ENCODE results near the gene DHRS13.
"Not testable (repeated sequence)": the region's sequence is repeated elsewhere in the genome, so short reads cannot be mapped to it uniquely, and the experiment has no call there.

The DHRS13 gene

DNA sequence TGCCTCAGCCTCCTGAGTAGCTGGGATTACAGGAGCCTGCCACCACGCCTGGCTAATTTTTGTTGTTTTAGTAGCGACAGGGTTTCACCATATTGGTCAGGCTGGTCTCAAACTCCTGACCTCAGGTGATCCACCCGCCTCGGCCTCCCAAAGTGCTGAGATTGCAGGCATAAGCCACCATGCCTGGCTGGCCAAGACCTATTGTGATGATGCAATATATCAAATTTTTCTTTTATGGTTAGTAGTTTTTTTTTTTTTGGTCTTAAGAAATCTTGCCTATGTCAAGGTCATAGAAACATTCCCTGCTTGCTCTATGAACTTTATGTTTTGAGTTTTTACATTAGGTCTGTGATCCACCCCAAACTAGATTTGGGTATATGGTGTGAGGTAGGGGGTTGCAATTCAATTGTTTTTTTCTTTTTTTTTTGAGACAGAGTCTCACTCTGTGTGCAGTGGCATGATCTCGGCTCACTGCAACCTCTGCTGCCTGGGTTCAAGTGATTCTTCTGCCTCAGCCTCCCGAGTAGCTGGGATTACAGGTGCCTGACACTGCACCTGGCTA is 25.6 kb downstream of the DHRS13 start:
- peaks cover 28% of the 10 kb centered on the region for H3K36me3 ChIP-seq (ENCODE audit: insufficient read depth, low read length)
- not testable (repeated sequence) for H3K9ac ChIP-seq (ENCODE audit: low read depth, low read length); H3K4me1 ChIP-seq (ENCODE audit: control insufficient read depth, insufficient read depth, low read length); H3K4me3 ChIP-seq (ENCODE audit: low read length); H3K9me3 ChIP-seq (replicated peaks; ENCODE audit: low read length); H3K4me2 ChIP-seq (ENCODE audit: low read length); H3K27me3 ChIP-seq (ENCODE audit: control insufficient read depth, insufficient read depth, low read length)

DNA sequence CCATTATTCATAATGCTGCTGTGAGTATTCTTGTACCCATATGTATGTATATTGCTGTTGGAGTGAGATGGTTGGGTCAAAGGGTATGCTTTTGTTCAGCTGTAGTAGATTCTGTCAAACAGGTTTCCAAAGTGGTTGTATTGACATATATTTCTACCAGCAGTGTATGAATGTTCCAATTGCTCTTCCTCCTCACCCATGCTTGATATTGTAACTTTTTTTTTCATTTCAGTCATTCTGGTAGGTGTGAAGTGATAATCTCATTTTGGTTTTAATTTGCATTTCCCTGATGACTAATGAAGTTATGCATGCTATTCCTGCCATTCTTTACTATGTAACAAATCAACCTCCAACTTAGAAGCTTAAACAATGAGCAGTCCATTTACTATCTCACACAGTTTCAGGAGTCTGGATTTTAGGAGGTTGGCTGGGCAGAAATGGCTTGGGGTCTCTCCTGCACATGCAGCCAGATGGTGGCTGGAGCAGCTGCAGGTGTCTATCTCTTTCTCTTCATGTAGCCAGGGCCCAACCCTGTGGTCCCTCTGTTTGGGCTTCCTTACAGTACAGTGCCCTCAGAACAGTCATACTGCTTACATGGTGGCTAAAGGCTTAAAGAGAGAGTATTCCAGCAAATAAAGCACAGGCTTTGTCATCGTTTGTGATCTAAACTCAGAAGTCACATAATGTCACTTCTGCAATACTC is 26.9 kb downstream of the DHRS13 start:
- H3K36me3 ChIP-seq (ENCODE audit: insufficient read depth, low read length): peaks cover 18% of the 10 kb centered on the region
- peaks cover 3% of the 10 kb centered on the region for H3K4me1 ChIP-seq (ENCODE audit: control insufficient read depth, insufficient read depth, low read length)
- H3K9ac ChIP-seq (ENCODE audit: low read depth, low read length): no peak overlapping the region
- no peaks in the 10 kb centered on the region for H3K9me3 ChIP-seq (replicated peaks; ENCODE audit: low read length)
- H3K27me3 ChIP-seq (ENCODE audit: control insufficient read depth, insufficient read depth, low read length): no peaks in the 10 kb centered on the region
- H3K4me3 ChIP-seq (ENCODE audit: low read length): no peak overlapping the region
- H3K4me2 ChIP-seq (ENCODE audit: low read length): no peak overlapping the region

DNA sequence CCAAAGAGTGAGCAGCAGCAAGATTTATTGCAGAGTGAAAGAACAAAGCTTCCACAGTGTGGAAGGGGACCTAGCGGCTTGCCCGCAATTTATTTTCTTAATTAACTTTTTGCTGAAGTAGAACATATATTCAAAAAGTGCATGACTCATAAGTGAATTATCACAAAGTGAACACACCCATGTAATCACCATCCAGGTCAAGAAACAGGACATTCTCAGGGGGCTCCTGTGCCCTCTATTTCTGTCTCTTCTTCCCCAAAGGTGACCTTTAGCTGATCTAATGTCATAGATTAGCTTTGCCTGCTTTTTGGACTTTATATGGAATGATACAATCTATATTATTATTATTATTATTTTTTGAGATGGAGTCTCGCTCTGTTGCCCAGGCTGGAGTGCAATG is 28.1 kb downstream of the DHRS13 start:
- Histone ChIP-seq H3K27me3 (ENCODE audit: control insufficient read depth, insufficient read depth, low read length) (no peaks in the 10 kb centered on the region), H3K4me2 (ENCODE audit: low read length) (no peak overlapping the region), H3K9me3 (replicated peaks; ENCODE audit: low read length) (no peaks in the 10 kb centered on the region), H3K36me3 (ENCODE audit: insufficient read depth, low read length) (peaks cover 7% of the 10 kb centered on the region), H3K4me1 (ENCODE audit: control insufficient read depth, insufficient read depth, low read length) (peaks cover 3% of the 10 kb centered on the region), H3K4me3 (ENCODE audit: low read length) (no peak overlapping the region), H3K9ac (ENCODE audit: low read depth, low read length) (no peak overlapping the region)

DNA sequence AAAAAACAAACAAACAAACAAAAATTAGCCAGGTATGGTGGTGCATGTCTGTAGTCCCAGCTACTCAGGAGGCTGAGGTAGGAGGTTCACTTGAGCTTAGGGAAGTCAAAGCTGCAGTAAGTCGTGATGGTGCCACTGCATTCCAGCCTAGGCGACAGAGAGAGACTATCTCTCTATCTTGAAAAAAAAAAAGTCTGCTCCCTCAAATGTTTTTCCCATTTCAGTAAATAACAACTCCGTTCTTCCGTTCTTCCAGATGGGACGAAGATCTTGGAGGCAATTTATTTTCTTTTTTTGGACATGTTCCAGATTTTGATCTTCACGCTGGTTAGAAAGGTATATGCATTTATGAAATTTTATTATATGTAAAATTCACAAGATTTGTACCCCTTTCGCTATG is 29.0 kb downstream of the DHRS13 start:
- no peaks in the 10 kb centered on the region for H3K36me3 ChIP-seq (ENCODE audit: insufficient read depth, low read length)

DNA sequence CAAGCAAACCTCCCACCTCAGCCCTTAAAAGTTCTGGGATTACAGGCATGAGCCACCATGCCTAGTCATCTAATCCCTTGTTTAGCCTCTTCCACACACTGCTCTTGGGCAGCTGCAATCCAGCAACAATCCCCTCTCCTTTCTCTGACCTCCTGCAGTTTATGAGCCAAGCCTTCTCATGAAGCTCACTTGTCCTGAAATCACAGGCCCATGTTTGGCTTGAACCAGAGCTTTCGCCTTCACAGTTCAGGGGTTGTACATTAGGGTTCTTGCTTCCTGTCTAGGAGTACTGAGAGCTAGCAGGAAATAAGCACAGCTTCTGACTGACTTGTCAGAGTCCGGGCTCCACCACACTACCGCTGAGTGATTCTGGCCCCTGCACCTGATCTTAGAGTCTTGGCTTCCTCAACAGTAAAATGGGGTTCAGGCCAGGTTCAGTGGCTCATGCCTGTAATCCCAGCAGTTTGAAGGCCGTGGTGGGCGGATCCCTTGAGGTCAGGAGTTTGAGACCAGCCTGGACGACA is 31.8 kb downstream of the DHRS13 start:
- Histone ChIP-seq H3K9me3 (replicated peaks; ENCODE audit: low read length) (no peaks in the 10 kb centered on the region), H3K4me1 (ENCODE audit: control insufficient read depth, insufficient read depth, low read length) (peaks cover 1% of the 10 kb centered on the region), H3K4me2 (ENCODE audit: low read length) (no peak overlapping the region), H3K4me3 (ENCODE audit: low read length) (no peak overlapping the region), H3K9ac (ENCODE audit: low read depth, low read length) (no peak overlapping the region), H3K27me3 (ENCODE audit: control insufficient read depth, insufficient read depth, low read length) (no peaks in the 10 kb centered on the region), H3K36me3 (ENCODE audit: insufficient read depth, low read length) (no peaks in the 10 kb centered on the region)

More for the DNA sequence above, 29.0 kb downstream of the DHRS13 start:
- peaks cover 3% of the 10 kb centered on the region for H3K4me1 ChIP-seq (ENCODE audit: control insufficient read depth, insufficient read depth, low read length)
- no peaks in the 10 kb centered on the region for H3K27me3 ChIP-seq (ENCODE audit: control insufficient read depth, insufficient read depth, low read length)
- H3K9ac ChIP-seq (ENCODE audit: low read depth, low read length): no peak overlapping the region
- no peak overlapping the region for H3K4me3 ChIP-seq (ENCODE audit: low read length)
- H3K9me3 ChIP-seq (replicated peaks; ENCODE audit: low read length): no peaks in the 10 kb centered on the region
- H3K4me2 ChIP-seq (ENCODE audit: low read length): no peak overlapping the region

DNA sequence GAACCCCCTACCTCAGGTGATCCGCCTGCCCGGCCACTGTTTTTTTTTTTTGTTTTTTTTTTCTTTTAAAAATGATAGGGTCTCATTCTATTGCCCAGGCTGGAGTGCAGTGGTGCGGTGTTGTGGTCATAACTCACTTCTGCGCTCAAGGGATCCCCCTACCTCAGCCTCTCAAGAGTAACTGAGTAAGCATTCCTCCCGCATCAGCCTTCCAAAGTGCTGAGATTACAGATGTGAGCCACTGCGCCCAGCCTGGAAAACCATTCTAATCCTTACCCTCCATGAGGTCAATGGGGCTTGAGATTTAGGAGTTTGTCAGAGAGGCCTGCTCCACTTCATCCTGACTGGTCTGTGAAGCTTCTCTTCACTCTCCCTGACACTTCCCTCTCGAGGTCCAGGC is 35.6 kb downstream of the DHRS13 start:
- no peak overlapping the region for H3K4me3 ChIP-seq (ENCODE audit: low read length)
- H3K9ac ChIP-seq (ENCODE audit: low read depth, low read length): no peak overlapping the region
- no peak overlapping the region for H3K4me2 ChIP-seq (ENCODE audit: low read length)
- no peaks in the 10 kb centered on the region for H3K27me3 ChIP-seq (ENCODE audit: control insufficient read depth, insufficient read depth, low read length)
- H3K4me1 ChIP-seq (ENCODE audit: control insufficient read depth, insufficient read depth, low read length): peaks cover 9% of the 10 kb centered on the region
- no peaks in the 10 kb centered on the region for H3K36me3 ChIP-seq (ENCODE audit: insufficient read depth, low read length)
- no peaks in the 10 kb centered on the region for H3K9me3 ChIP-seq (replicated peaks; ENCODE audit: low read length)

DNA sequence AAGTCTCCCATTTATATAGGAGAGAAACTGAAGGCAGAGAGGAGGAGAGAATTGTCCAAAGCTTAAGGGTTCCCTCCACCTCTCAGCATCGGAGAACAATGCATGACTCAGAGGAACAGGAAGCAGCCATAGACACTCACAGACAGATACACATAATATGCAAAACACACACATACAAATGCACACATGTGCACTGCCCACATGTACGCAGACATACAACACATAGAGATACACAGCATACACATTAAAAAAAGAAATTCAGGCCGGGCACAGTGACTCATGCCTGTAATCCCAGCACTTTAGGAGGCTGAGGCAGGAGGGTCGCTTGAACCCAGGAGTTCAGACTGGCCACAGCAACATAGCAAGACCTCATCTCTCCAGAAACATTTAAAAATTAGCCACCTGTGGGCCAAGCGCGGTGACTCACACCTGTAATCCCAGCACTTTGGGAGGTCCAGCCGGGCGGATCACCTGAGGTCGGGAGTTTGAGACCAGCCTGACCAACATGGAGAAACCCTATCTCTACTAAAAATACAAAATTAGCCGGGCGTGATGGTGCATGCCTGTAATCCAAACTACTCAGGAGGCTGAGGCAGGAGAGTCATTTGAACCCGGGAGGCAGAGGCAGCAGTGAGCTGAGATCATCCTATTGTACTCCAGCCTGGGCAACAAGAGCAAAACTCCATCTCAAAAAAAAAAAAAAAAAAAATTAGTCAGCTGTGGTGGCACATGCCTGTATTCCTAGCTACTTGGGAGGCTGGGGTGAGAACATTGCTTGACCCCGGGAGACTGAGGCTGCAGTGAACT is 36.7 kb downstream of the DHRS13 start:
- no peaks in the 10 kb centered on the region for H3K9me3 ChIP-seq (replicated peaks; ENCODE audit: low read length)
- peaks cover 9% of the 10 kb centered on the region for H3K4me1 ChIP-seq (ENCODE audit: control insufficient read depth, insufficient read depth, low read length)
- no peaks in the 10 kb centered on the region for H3K27me3 ChIP-seq (ENCODE audit: control insufficient read depth, insufficient read depth, low read length)

DNA sequence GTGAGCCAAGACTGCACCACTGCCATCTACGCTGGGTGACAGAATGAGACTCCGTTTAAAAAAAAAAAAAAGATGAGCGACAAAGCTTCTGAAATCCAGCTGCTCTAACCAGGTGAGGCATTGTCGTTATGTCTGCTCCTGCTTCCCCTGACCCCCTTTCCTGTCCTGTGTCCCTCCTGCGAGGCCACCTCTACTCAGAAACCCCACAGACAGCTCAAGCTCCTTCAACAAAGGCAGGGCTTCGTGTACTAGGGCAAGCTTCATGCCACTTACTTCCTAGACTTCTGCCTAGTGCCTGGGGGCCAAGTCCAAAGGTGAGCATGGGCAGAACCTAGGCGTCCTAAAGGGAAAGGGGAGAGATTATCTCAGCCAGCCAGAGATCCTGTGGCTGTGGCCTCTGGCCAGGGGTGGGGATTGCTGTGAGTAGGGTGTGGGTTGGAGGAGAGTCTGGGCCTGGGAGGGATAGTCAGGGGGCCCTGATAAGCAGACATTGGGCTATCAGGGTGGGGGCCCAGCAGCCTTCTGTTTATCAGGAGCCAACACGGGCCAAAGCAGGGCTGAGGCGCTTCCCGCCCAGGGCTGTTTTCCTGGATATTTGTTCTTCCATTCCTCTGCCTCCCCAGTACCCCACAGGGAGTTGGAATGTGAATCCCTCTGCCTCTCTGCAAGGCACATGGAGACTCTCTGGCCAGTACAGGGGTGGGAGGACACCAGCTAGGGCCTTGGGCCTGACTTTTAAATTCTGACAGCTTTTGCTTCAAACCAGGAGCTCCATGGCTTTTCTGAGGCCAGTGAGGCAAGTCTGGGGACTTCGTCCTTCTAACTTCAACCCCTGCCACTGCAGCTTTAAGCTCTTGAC is 37.7 kb downstream of the DHRS13 start:
- Histone ChIP-seq H3K4me2 (ENCODE audit: low read length) (no peak overlapping the region), H3K36me3 (ENCODE audit: insufficient read depth, low read length) (peaks cover 6% of the 10 kb centered on the region), H3K9me3 (replicated peaks; ENCODE audit: low read length) (no peaks in the 10 kb centered on the region), H3K4me3 (ENCODE audit: low read length) (no peak overlapping the region), H3K9ac (ENCODE audit: low read depth, low read length) (no peak overlapping the region), H3K4me1 (ENCODE audit: control insufficient read depth, insufficient read depth, low read length) (peaks cover 9% of the 10 kb centered on the region), H3K27me3 (ENCODE audit: control insufficient read depth, insufficient read depth, low read length) (no peaks in the 10 kb centered on the region)

More for the DNA sequence above, 36.7 kb downstream of the DHRS13 start:
- Histone ChIP-seq H3K4me2 (ENCODE audit: low read length) (no peak overlapping the region), H3K4me3 (ENCODE audit: low read length) (no peak overlapping the region), H3K36me3 (ENCODE audit: insufficient read depth, low read length) (no peaks in the 10 kb centered on the region), H3K9ac (ENCODE audit: low read depth, low read length) (no peak overlapping the region)

DNA sequence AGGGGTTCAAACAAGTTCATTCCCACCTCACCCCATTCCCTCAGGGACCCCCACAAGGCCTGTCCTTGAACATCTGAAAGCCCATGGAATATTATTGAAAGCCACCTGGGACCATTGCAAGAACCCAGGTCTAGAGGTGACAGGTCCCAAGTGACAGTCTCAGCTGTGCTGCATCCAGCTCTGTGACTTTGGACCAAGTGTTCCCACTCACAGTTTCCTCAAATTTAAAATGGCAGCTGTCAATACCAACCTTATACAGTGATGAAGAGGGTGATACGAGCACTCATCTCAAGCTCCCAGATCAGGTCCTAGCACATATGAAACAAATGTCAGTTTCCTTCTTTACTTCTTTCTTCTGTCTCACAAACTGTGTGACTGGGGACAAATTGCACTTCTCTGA is 38.9 kb downstream of the DHRS13 start:
- H3K9me3 ChIP-seq (replicated peaks; ENCODE audit: low read length): no peaks in the 10 kb centered on the region
- peaks cover 10% of the 10 kb centered on the region for H3K36me3 ChIP-seq (ENCODE audit: insufficient read depth, low read length)
- H3K4me3 ChIP-seq (ENCODE audit: low read length): no peak overlapping the region
- no peaks in the 10 kb centered on the region for H3K27me3 ChIP-seq (ENCODE audit: control insufficient read depth, insufficient read depth, low read length)
- no peak overlapping the region for H3K4me2 ChIP-seq (ENCODE audit: low read length)
- peaks cover 9% of the 10 kb centered on the region for H3K4me1 ChIP-seq (ENCODE audit: control insufficient read depth, insufficient read depth, low read length)
- no peak overlapping the region for H3K9ac ChIP-seq (ENCODE audit: low read depth, low read length)

DNA sequence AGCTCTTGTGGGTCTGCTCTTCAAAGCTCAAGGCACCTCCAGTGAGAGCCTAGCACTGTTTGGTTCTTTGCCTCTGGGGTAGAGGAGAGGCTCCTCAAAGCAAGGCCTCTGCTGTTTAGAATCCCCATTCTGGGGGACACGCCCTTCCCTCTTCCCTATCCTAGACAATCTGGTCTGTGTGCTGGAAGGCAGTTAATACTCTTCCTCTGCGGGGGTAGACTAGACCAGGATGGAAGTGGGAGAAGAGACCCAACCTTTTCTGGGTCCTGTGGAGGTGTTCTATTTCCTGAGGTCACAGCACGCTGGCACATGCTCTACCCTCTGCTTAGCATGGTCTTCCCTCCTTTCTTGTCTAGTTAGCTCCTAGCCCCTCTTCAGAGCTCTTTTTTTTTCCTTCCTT is 40.3 kb downstream of the DHRS13 start:
- H3K4me2 ChIP-seq (ENCODE audit: low read length): no peak overlapping the region
- H3K27me3 ChIP-seq (ENCODE audit: control insufficient read depth, insufficient read depth, low read length): no peaks in the 10 kb centered on the region
- no peak overlapping the region for H3K9ac ChIP-seq (ENCODE audit: low read depth, low read length)
- no peaks in the 10 kb centered on the region for H3K9me3 ChIP-seq (replicated peaks; ENCODE audit: low read length)
- H3K4me1 ChIP-seq (ENCODE audit: control insufficient read depth, insufficient read depth, low read length): peaks cover 9% of the 10 kb centered on the region
- no peak overlapping the region for H3K4me3 ChIP-seq (ENCODE audit: low read length)
- H3K36me3 ChIP-seq (ENCODE audit: insufficient read depth, low read length): peaks cover 24% of the 10 kb centered on the region

Measured in skeletal muscle satellite cell (primary cell).